Measurements from ENCODE around the gene YAP1.

Gene YAP1
- 0.72 to 2.0 reads per million in 2 donors for total RNA-seq

DNA sequence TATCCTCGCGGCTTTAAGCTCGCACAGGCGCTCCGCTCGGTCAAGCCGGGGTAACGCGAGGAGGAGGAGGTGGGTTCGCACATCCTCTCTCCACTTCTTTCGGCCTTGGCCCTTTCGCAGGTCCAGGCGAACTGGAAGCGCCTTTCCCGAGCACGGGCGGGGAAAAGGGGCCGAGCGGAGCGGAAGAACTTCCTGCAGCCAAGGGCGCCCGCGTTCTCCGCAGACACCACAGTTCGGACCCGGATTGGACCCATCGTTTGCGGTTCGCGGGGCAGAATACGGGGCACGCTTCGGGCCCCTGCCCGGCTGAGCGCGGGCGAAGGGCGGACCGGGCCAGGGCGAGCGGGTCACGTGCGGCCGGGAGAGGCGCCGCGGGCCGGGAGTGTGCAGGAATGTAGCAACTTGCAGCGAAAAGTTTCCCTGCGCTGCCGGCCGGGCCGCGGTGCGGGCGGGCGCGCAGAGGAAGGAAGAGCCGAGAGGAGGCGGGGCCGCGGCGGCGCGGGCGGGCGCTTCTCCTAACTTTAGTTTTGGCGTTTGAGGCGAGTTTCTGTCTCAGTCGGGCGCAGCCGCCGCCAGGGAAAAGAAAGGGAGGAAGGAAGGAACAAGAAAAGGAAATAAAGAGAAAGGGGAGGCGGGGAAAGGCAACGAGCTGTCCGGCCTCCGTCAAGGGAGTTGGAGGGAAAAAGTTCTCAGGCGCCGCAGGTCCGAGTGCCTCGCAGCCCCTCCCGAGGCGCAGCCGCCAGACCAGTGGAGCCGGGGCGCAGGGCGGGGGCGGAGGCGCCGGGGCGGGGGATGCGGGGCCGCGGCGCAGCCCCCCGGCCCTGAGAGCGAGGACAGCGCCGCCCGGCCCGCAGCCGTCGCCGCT, at the start of gene YAP1:
Gene YAP1, plus strand, starts transcription at position 552 of the 865 bp plus-strand sequence. CDS start 402 bp downstream, outside the sequence.
- peak; percentile 50 for DNase-seq

DNA sequence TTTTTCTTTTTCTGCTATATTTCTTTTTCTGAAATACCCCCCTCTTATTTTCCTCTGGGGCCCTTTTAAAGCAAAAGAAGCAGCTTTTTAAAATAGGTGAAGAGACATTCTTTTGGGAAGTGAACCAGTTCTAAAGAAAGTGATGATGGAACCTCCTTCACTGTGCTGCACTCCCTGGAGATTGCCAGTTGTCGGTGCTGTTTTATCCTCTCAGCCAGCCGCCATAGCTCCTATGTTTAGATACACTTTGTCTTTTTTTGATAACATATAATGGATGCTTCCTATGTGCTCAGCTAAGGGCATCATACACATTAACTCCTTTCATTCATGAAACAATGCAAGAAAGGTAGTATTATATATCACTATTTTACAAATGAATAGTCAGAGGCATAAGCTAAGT, 49.0 kb upstream of the YAP1 start:
- no peak for DNase-seq

DNA sequence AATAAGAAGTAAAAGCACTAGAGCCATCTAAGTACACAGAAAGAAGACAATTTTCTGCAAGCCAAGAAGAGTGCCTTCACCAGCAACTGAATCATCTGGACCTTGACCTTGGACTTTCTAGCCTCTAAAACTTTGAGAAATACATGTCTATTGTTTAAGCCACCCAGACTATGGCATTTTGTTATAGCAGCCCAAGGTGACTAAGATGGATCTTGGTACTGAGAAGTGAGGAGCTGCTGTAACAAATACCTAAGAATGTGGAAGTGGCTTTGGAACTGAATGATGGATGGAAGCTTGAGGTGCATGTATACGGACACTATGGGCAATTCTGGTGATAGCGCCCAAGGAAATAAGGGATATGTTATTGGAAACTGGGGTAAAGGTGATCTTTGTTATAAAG, 48.1 kb upstream of the YAP1 start:
- DNase-seq: no peak

GRCh38 chr11:102064316-102064715, 45.9 kb upstream of the YAP1 start:
- DNase-seq: no peak

GRCh38 chr11:102070766-102071165, 39.5 kb upstream of the YAP1 start:
- no peak for DNase-seq

GRCh38 chr11:102071497-102072472, 38.5 kb upstream of the YAP1 start:
- no peak for DNase-seq

- DNase-seq: no peak
Measured at GRCh38 chr11:102073253-102073652, 37.0 kb upstream of the YAP1 start.

- no peak for DNase-seq
Measured at GRCh38 chr11:102079625-102080024, 30.6 kb upstream of the YAP1 start.

DNA sequence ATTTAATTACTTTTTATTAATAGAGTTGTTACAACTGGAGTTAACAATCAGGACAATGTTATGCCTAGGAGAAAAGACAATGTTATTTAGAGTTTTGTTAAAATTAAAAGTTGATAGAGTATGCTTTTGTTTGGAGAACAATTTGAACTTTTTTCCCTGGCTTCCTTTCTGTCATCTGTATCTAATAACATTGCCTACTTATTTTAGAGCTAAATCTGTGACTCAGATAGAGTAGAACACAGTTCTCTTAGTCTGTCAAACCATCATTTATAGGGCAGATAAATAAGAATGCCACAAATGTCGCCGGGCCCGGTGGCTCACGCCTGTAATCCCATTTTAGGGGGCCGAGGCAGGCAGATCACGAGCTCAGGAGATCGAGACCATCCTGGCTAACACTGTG, 28.9 kb upstream of the YAP1 start:
- no peak for DNase-seq

DNA sequence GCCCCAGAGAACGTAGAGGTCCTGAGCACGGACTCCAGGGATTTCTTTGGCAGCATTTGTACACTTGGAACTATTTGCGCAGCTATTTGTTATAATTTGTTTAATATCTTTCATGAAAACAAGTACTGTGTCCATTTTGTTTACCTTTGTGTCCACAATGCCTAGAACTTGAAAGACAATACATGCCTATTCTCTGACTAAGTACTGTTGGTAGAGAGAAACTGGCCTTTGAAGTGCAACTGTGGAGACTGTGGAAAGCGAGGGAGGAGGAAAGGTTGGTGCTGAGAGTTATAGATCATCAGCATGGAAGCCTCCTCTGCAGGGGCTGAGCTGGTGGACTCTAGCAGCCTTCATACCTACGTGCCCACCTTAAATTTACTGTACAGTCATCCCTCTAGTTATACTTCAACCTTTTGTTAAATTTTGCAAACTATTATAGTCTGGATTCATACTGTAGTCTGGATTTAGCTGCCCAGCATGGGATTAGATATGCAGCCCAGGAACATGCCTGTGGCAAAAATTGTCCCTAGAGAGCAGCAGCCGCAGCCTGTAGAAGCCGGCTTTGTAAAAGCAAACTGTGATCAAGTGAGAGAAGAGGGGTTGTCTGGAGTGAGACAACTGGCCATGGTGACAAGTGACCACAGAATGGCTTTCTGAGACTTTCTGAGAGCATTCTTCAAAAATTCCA, 24.2 kb upstream of the YAP1 start:
- no peak for DNase-seq

GRCh38 chr11:102097186-102097585, 13.1 kb upstream of the YAP1 start:
- no peak for DNase-seq

- DNase-seq: no peak
Measured at GRCh38 chr11:102099755-102100154, 10.5 kb upstream of the YAP1 start.

DNA sequence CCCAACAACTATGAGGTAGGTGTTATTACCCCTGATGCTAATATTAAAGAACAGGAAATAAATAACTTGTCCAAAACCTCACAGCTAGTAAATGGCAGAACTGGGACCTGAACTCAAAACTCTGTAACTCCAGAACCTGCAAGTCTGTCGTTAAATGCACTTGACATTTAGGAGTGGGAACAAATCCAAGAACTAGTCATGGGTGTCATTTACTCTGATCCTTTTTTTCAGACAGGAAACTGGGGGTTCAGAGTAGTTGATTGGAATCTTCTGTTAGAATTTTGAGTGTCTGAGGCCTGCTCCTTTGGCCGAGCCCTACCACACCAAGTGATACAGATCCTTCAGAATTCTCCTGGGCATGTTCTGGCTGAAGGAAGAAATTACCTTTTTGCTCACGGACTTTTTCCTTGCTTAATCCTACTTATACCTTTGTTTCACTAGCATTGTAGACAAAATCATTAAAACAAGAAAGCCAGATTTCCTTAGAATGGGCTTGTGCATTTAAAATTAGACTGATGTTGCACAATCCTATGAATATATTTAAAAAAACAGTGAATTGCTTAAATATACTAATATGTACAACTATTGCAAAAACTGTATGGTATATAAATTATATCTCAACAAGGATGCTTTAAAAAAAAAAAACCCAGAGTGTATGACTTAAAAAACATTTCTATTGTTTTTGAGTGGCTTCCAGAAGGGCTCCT, 1.4 kb upstream of the YAP1 start:
- DNase-seq: no peak

- DNase-seq: no peak
Measured at GRCh38 chr11:102110761-102111010, 439 bp downstream of the YAP1 start.

DNA sequence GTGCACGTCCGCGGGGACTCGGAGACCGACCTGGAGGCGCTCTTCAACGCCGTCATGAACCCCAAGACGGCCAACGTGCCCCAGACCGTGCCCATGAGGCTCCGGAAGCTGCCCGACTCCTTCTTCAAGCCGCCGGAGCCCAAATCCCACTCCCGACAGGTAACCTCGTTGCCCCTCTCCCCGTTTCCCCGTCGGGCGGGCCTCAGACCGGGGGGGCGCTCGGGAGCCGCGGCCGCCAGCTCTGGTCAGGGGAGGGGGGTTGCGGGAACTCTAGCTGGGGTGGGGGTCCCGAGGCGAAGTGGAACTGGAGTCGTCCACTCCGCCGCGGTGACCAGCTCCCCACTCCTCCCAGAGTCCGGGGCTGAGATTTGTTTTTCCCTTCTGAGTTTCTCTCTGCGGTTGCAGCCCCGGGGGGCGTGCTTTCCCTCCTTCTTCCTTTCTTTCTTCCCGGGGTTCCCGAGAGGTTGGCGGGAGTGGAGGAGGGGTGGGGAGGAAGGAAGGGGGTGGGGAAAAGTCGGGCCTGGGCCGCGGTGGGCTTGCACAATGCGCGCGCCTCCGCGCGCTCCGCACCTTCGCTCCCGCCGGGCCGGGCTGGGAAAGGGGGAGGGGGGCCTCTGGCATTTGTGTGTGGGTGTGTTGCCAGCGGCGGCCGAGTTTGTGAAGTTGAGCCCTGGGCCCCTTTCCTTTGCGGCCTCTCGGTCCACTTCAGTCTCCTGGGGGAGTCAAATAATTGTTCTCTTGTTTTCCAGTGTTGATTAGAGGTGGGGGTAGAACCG, 952 bp downstream of the YAP1 start:
- DNase-seq: no peak

DNA sequence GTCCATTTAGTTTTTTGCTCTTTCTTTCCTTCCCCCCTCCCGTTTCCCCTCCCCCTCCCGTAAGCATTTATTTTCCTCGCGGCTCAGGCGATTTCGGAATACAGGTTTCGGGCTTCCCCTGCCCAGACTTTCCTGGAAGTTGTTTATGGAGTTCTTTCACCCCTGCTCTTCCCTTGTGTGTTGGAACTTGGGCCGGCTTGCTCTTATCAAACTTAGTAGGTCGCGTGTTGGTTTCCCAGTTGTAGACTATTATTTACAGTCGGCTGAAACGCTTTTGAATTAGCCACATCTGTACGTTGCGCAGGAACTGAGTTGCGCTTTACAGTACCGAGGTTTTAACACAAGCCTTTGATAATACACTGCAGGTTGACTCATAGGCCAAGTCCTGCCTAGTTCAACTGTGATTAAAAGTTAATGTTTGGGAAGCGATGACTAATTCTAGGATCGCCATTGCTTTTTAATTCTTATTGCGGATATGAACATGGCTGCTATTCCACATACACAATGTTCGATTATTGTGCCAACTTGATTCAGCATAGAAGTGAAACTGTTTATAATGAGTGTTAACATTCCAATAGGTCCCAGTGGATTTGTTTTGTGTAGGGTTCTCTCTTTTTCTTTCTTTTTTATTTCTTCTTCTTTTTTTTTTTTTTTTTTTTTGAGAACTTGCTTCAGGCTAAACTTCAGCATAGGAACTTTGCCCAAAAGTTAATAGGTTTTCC, 1.7 kb downstream of the YAP1 start:
- DNase-seq: no peak

DNA sequence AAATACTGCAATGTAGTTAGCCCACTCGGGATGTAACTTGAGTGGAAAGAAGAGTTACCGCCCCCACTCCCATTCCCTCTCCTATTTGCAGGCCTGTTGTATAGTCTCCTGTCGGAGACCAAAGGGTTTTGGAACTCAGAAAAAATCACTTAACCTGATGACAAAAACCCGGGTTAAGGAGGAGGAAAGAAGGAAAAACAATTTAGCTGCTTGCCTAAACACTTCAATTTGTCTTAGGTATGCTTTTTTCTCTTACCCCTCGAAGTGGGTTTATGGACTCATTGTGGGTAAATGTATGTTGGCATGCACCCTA, 2.2 kb downstream of the YAP1 start:
- DNase-seq: no peak

- DNase-seq: no peak
Measured at GRCh38 chr11:102114032-102114431, 3.8 kb downstream of the YAP1 start.

DNA sequence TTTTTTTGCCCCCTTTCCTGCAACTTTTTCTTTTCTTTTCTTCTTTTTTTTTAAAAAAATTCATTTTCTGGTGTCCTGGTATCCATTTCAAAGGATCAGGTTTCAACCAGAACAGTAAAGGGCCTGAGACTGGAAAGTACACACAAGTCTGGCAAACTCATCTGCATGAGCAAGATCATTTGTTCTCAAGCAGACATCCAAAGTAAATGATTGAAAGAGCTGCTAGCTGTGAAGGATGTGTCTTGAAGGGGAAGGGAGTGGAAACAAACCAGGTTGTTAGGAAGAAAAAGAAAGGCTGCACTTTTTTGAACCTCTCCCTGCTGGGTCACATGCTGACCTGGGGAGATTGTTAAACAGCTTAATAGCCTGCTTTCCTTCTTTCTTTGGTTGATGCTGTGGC, 5.3 kb downstream of the YAP1 start:
- no peak for DNase-seq

DNA sequence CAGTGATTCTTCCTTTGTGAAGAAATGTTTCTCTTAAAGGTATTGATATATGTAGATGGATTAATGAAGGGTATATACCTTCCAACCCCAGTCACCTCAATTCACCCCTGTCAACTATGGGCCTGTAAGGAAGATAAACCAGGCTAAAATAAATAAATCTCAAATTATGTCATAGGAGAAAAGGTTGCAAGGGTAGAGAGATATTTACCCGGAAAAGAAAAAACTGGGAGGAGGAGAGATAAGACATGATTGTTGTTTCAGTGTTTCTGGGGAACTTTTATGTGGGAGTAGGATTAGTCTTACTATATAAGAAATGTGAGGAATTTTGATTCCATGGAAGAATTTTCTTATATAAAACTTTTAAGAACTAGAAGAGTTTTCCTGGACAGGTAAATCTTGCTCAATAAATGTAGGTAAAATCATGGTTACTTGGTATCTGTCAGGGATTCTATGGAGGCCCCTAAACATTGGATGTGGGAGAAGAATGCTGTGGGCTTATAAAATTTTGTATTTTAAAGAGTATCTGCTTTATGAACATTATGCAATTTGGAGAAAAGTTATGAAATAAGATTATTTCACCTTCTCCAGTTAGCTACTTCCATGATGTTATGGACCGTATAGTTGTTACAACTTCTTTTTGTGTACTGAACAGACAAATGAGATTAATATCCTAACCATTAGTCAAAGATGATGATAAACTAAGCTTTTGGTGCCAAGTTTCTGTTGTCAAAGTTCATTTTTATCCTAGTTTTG, 6.4 kb downstream of the YAP1 start:
- no peak for DNase-seq
